ENCODE data around the gene PIR. TPM values are rescaled to one million over a fixed set of nuclear protein-coding genes. Genes with fewer than 3 reads are reported as not detected.

Gene PIR
- total and polyA plus RNA-seq, 2 experiments from 2014 or later = 4.5 to 5.3 TPM

DNA sequence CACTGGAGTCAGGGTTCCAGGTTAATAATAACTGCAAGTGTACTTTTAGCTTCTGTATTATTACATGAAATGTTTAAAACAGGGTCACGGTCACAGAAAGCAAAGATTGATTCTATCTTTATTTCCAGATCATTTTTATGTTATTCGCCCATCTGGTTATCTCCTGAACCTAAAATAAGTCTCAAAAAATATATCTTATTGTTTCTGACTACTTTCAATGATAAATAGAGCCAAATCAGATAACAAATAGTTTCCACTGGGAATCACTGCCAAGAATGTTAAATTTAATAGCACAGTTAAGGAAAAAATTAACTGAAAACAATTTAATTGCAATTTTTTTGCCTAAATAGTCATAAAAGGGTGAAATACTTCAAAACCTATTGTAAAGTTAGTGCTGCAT is 91.8 kb downstream of the PIR start:
- no peak overlapping the region for H3K27ac ChIP-seq
- DNase-seq (ENCODE audit: low read depth in 1 of 2, low spot score in 1 of 2) = no peak
- TF ChIP-seq, protein P1, sequence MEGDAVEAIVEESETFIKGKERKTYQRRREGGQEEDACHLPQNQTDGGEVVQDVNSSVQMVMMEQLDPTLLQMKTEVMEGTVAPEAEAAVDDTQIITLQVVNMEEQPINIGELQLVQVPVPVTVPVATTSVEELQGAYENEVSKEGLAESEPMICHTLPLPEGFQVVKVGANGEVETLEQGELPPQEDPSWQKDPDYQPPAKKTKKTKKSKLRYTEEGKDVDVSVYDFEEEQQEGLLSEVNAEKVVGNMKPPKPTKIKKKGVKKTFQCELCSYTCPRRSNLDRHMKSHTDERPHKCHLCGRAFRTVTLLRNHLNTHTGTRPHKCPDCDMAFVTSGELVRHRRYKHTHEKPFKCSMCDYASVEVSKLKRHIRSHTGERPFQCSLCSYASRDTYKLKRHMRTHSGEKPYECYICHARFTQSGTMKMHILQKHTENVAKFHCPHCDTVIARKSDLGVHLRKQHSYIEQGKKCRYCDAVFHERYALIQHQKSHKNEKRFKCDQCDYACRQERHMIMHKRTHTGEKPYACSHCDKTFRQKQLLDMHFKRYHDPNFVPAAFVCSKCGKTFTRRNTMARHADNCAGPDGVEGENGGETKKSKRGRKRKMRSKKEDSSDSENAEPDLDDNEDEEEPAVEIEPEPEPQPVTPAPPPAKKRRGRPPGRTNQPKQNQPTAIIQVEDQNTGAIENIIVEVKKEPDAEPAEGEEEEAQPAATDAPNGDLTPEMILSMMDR (IDR thresholded peaks at IDR 0.05; ENCODE audit: low read depth, low read length) = no peak
- H3K4me3 ChIP-seq = no peak overlapping the region
- H3K9me3 ChIP-seq (ENCODE audit: low read depth) = no peaks in the 10 kb centered on the region
- H3K27me3 ChIP-seq = no peaks in the 10 kb centered on the region
- H3K4me1 ChIP-seq (ENCODE audit: low read depth) = no peaks in the 10 kb centered on the region
- H3K36me3 ChIP-seq = no peaks in the 10 kb centered on the region

DNA sequence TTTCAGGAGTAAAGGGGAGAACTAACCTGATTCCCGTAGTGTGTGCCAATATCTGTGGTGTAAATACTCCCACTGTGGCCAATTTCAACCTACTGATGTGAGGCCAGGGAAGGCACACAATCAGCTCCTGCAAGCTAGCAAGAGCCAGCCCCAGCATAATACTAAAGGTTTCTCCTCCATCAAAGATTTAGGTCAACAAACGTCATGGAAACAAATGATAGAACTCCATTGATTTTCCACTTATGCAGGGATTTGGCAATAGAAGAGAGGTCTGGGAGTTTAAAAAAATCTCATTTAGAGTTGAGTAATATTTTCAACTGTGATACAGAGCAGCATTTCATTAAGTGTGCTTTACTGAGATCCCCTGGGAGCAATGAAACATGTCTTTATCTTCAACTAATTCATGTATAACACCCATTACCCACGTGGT is 93.2 kb downstream of the PIR start:
- peak in 1 of 2 donors; percentile 28 for DNase-seq (ENCODE audit: low read depth in 1 of 2, low spot score in 1 of 2)
- H3K9me3 ChIP-seq (ENCODE audit: low read depth) = no peaks in the 10 kb centered on the region
- H3K27me3 ChIP-seq = no peaks in the 10 kb centered on the region
- H3K4me1 ChIP-seq (ENCODE audit: low read depth) = no peaks in the 10 kb centered on the region
- no peak overlapping the region for H3K27ac ChIP-seq
- TF ChIP-seq, protein P1 (IDR thresholded peaks at IDR 0.05; ENCODE audit: low read depth, low read length) = no peak
- no peak overlapping the region for H3K4me3 ChIP-seq
- no peaks in the 10 kb centered on the region for H3K36me3 ChIP-seq

- no peak for DNase-seq (ENCODE audit: low read depth in 1 of 2, low spot score in 1 of 2)
- H3K4me1 ChIP-seq (ENCODE audit: low read depth) = no peaks in the 10 kb centered on the region
Observed at GRCh38 chrX:15398874-15399273, 94.3 kb downstream of the PIR start.

GRCh38 chrX:15395789-15396188 is 97.3 kb downstream of the PIR start:
- no peak for DNase-seq (ENCODE audit: low read depth in 1 of 2, low spot score in 1 of 2)
- no peak overlapping the region for H3K4me3 ChIP-seq
- TF ChIP-seq, protein P1 (IDR thresholded peaks at IDR 0.05; ENCODE audit: low read depth, low read length) = no peak
- H3K9me3 ChIP-seq (ENCODE audit: low read depth) = no peaks in the 10 kb centered on the region
- no peak overlapping the region for H3K27ac ChIP-seq
- no peaks in the 10 kb centered on the region for H3K27me3 ChIP-seq
- no peaks in the 10 kb centered on the region for H3K4me1 ChIP-seq (ENCODE audit: low read depth)
- H3K36me3 ChIP-seq = no peaks in the 10 kb centered on the region

More at GRCh38 chrX:15398874-15399273, 94.3 kb downstream of the PIR start:
- Histone ChIP-seq H3K36me3 (no peaks in the 10 kb centered on the region), H3K4me3 (no peak overlapping the region), H3K27me3 (no peaks in the 10 kb centered on the region), H3K27ac (no peak overlapping the region), H3K9me3 (ENCODE audit: low read depth) (no peaks in the 10 kb centered on the region)
- TF ChIP-seq, protein P1 (IDR thresholded peaks at IDR 0.05; ENCODE audit: low read depth, low read length) = no peak

GRCh38 chrX:15391850-15392249 is 101.3 kb downstream of the PIR start:
- TF ChIP-seq, protein P1 (IDR thresholded peaks at IDR 0.05; ENCODE audit: low read depth, low read length) = no peak
- no peak overlapping the region for H3K27ac ChIP-seq
- no peaks in the 10 kb centered on the region for H3K27me3 ChIP-seq
- DNase-seq (ENCODE audit: low read depth in 1 of 2, low spot score in 1 of 2) = no peak
- H3K9me3 ChIP-seq (ENCODE audit: low read depth) = no peaks in the 10 kb centered on the region
- H3K4me3 ChIP-seq = no peak overlapping the region
- H3K4me1 ChIP-seq (ENCODE audit: low read depth) = no peaks in the 10 kb centered on the region
- H3K36me3 ChIP-seq = no peaks in the 10 kb centered on the region

- no peaks in the 10 kb centered on the region for H3K27me3 ChIP-seq
- no peak within 1 kb of the TSS for H3K4me3 ChIP-seq
- H3K27ac ChIP-seq = peak within 1 kb of the TSS; percentile 44
- peaks cover 9% of the 10 kb centered on the region for H3K4me1 ChIP-seq (ENCODE audit: low read depth)
- no peaks in the 10 kb centered on the region for H3K9me3 ChIP-seq (ENCODE audit: low read depth)
- H3K36me3 ChIP-seq = no peaks in the 10 kb centered on the region
- DNase-seq (ENCODE audit: low read depth in 1 of 2, low spot score in 1 of 2) = peak; percentile 56 to 74
- TF ChIP-seq, protein P1 (IDR thresholded peaks at IDR 0.05; ENCODE audit: low read depth, low read length) = no peak
Observed at GRCh38 chrX:15384304-15384703, 108.8 kb downstream of the PIR start, which contains the start of gene VEGFD. Gene VEGFD (minus strand): TSS chrX:15384413. CDS start chrX:15383946, 467 bp downstream.
